GM23248 (cell line): ENCODE results near the gene COPS2.

Experiments
- EZH2 ChIP-seq: fragments of 200-600 bp; sonication (generic); IDR thresholded peaks from 2 replicates; pipeline ENCODE4 v1.6.1; 2018; ENCODE audit warnings: antibody characterized with exemption, mild to moderate bottlenecking; ENCODE audit not compliant: insufficient read depth, poor library complexity, severe bottlenecking
- EZH2phosphoT487 ChIP-seq: fragments of 200-600 bp; sonication (generic); IDR thresholded peaks from 2 replicates; pipeline ENCODE4 v1.6.1; 2018; ENCODE audit warnings: antibody characterized with exemption, moderate library complexity, mild to moderate bottlenecking, low read depth; ENCODE audit not compliant: insufficient read depth

GRCh38 chr15:49131403-49131802 lies 24.0 kb downstream of the COPS2 start:
- TF ChIP-seq EZH2: no peak
- TF ChIP-seq EZH2phosphoT487: no peak
